ENCODE data around the gene KIR2DL4.
"Not testable (repeated sequence)": the region's sequence is repeated elsewhere in the genome, so short reads cannot be mapped to it uniquely, and the experiment has no call there.

The KIR2DL4 gene

DNA sequence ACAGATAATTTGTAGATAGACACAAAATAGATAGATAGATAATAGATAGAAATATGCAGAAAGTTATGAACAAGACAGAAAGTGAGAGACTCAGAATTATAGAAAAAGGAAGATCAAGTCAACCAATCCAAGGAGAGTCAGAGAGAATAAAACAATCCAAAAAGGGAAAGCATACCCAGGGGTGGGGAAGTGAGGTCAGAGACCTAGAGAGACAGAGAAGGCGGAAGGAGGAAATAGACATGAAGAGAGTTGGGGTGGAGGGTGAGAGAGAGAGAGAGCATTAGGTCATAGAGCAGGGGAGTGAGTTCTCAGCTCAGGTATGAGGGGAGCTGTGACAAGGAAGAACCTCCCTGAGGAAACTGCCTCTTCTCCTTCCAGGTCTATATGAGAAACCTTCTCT is 51.8 kb downstream of the KIR2DL4 start:
- H3K4me3 ChIP-seq (ENCODE audit: low read length); DNase-seq (ENCODE audit: low read depth, low spot score): not testable (repeated sequence)

DNA sequence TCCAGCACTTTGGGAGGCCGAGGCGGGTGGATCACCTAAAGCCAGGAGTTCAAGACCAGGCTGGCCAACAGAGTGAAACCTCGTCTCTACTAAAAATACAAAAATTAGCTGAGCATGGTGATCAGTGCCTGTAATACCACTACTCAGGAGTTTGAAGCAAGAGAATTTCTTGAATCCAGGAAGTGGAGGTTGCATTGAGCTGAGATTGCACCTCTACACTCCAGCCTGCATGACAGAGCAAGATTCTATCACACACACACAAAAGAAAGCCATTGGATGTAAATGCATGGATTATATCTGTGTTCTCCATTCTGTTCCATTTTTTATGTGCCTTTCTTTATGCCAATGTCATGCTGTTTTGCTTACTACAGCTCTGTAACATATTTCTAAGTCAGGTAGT is 55.1 kb downstream of the KIR2DL4 start:
- H3K4me3 ChIP-seq (ENCODE audit: low read length); DNase-seq (ENCODE audit: low read depth, low spot score): not testable (repeated sequence)

- not testable (repeated sequence) for H3K4me3 ChIP-seq (ENCODE audit: low read length); DNase-seq (ENCODE audit: low read depth, low spot score)
Observed at GRCh38 chr19:54859421-54859820, 56.0 kb downstream of the KIR2DL4 start.

- DNase-seq (ENCODE audit: low read depth, low spot score); H3K4me3 ChIP-seq (ENCODE audit: low read length): not testable (repeated sequence)
Observed at GRCh38 chr19:54863459-54863858, 60.0 kb downstream of the KIR2DL4 start.

Measured in Jurkat, Clone E6-1 (cell line).